Measurements from ENCODE around the gene PARD6A.

DNA sequence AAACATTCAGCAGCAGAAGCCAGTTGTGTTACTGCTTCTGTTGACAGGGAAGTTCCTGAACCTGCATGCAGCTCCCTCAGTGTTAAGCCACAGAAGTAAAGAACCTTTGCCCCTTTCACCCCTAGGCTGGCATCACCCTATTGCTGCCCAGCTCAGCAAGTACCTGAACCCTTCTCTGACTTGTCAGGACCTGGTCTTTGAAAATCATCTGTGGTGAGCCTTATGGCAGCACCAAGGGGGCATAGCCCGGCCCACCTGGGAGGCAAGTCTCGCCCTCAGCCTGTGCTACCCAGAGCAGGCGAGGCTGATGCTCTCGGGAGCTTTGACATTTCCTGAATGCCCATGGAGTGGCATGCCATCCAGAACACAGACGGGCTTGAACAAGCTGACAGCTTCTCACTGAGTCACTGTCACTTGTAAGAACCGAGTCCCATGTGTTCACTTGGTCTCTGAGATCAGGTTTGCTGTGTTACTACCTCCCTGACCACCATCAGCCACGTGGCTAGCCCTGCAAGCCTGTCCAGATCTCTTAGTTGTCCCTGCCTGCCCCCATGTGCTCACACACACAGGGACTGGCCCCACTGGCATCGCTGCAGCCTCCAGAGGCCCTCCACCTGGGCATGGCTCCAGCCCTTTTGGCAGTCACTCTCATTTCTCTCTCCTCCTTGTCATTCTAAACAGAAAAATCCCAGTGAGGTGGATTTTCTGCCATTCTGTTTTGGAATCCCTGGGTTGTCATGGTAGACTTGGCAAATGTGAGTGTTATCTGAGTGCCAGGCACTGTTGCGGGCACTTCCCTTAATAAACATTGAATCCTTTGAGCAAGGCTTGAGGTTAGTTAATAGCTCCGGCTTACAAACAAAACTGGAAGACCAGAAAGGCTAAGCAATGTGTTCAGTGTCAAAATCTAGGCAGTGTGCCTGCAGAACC lies 18.7 kb upstream of the PARD6A start:
- no peak for TF ChIP-seq POLR2A (IDR thresholded peaks at IDR 0.05)
- no peak for TF ChIP-seq CTCF (IDR thresholded peaks at IDR 0.05)
